Neural crest cell (in vitro differentiated cells): ENCODE measurements around the gene AMOTL1. TPM values are rescaled to one million over a fixed set of nuclear protein-coding genes. Genes with fewer than 3 reads are reported as not detected.

ENCODE experiments used
- DNase-seq: peaks from one replicate; pipeline ENCODE4 v3.0.0; 2021; ENCODE audit warnings: low read depth, mixed read lengths, low spot score
- H3K27ac Mint-ChIP-seq: one replicate; pipeline ENCODE4 v1.8.0; 2021; ENCODE audit warnings: mild to moderate bottlenecking, mixed read lengths; ENCODE audit not compliant: unreplicated experiment
- H3K27me3 Mint-ChIP-seq: 2 replicates; pipeline ENCODE4 v1.8.0; 2021; ENCODE audit warnings: low read depth, mild to moderate bottlenecking, mixed read lengths
- H3K36me3 Mint-ChIP-seq: 2 replicates; pipeline ENCODE4 v1.8.0; 2021; ENCODE audit warnings: low read depth, mild to moderate bottlenecking, mixed read lengths
- H3K4me1 Mint-ChIP-seq: 2 replicates; pipeline ENCODE4 v1.8.0; 2021; ENCODE audit warnings: mixed read lengths
- H3K4me3 Mint-ChIP-seq: one replicate; pipeline ENCODE4 v1.8.0; 2021; ENCODE audit warnings: mild to moderate bottlenecking, mixed read lengths
- H3K9me3 Mint-ChIP-seq: 2 replicates; pipeline ENCODE4 v1.8.0; 2021; ENCODE audit warnings: mixed read lengths
- CTCF ChIP-seq: fragments of 200-600 bp; sonication (generic); conservative IDR thresholded peaks from 2 replicates; pipeline ENCODE4 v1.5.0; 2021; ENCODE audit warnings: antibody characterized with exemption, mild to moderate bottlenecking
- total RNA-seq: library from RNA; stranded (reverse); gene quantifications from 2 replicates; pipeline ENCODE4 v1.2.1, GENCODE V29; 2021

Gene AMOTL1
- total RNA-seq, 1 donor from 2014 or later, result 67.5 TPM

- no peaks in the 10 kb centered on the region for H3K27me3 Mint-ChIP-seq
- H3K4me1 Mint-ChIP-seq, result no peaks in the 10 kb centered on the region
- TF ChIP-seq CTCF, result no peak
- DNase-seq, result no peak
- H3K4me3 Mint-ChIP-seq, result no peak overlapping the region
- H3K27ac Mint-ChIP-seq, result no peak overlapping the region
- peaks cover 12% of the 10 kb centered on the region for H3K9me3 Mint-ChIP-seq
- H3K36me3 Mint-ChIP-seq, result peaks cover 43% of the 10 kb centered on the region
These were observed 127.8 kb downstream of the AMOTL1 start for GRCh38 chr11:94895971-94896370.

DNA sequence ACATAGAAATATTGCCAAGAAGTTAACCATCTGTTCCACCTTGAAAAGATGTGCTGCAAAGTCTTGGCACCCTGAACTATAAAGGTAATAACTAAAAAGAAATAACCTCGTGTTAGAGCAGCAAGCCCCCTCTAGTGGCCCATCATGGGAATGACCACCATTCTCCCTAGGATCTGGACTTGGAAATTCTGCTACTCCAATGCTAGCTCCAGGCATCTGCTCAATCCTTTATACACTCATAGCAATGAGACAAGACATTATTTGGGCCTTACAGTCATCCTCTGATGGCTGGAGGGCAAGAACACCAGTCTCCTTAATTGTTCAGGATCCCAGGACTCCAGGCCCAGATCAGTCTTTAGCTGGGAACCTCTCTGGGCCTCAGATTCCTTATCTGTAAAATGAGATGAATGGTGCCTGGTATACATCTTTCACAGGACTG, 129.2 kb downstream of the AMOTL1 start:
- peak; percentile 39 for DNase-seq
- no peaks in the 10 kb centered on the region for H3K4me1 Mint-ChIP-seq
- H3K4me3 Mint-ChIP-seq, result no peak overlapping the region
- H3K27me3 Mint-ChIP-seq, result no peaks in the 10 kb centered on the region
- H3K9me3 Mint-ChIP-seq, result peaks cover 16% of the 10 kb centered on the region
- H3K27ac Mint-ChIP-seq, result no peak overlapping the region
- peaks cover 47% of the 10 kb centered on the region for H3K36me3 Mint-ChIP-seq
- TF ChIP-seq CTCF, result peak; percentile 85

DNA sequence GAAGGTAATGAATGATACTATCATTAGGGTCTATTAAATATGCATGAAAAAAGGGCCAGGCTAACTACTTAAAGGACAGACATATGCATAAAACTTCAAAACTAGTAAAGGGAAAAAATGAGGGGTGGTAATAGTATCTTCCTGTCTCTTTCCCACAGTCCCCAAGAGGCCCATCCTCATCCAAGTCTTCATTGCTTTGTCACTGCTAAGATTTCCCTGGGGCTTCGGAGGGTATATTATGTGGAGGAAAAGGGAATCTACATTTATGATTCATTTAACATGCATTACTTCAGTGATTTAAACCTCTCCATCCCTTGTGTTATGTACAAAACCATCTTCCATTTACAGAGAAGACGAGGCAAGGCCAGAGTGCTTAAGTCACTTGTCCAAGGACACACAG, 139.1 kb downstream of the AMOTL1 start:
- Mint-ChIP-seq H3K9me3 (peaks cover 9% of the 10 kb centered on the region), H3K27me3 (no peaks in the 10 kb centered on the region), H3K4me1 (peaks cover 4% of the 10 kb centered on the region), H3K27ac (peak overlapping the region; percentile 40), H3K4me3 (no peak overlapping the region), H3K36me3 (peaks cover 47% of the 10 kb centered on the region)
- no peak for DNase-seq
- TF ChIP-seq CTCF, result no peak

- Mint-ChIP-seq H3K4me3 (no peak overlapping the region), H3K27me3 (no peaks in the 10 kb centered on the region), H3K4me1 (peaks cover 4% of the 10 kb centered on the region), H3K9me3 (peaks cover 5% of the 10 kb centered on the region), H3K27ac (no peak overlapping the region), H3K36me3 (peaks cover 30% of the 10 kb centered on the region)
- no peak for TF ChIP-seq CTCF
- DNase-seq, result no peak
These were observed 141.2 kb downstream of the AMOTL1 start for GRCh38 chr11:94909371-94909820.

DNA sequence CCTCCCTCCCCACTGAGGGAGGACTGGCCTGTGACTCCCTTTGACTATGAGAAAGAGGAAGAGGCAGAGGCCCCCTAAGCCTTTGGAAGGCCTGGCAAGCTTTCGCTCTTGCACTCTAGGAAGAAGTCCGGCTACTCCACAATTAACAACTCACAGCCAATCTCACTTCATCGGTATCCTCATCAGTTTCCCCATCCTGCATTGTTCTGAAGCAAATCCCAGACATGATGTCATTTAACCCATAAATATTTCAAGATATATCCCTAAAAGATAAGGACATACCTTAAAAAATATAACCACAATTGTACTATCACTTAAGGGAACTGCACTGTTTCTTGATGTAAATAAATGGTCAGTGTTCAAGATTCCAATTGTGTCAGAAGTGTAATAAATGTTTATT, 142.1 kb downstream of the AMOTL1 start:
- Mint-ChIP-seq H3K36me3 (peaks cover 23% of the 10 kb centered on the region), H3K27me3 (no peaks in the 10 kb centered on the region), H3K9me3 (no peaks in the 10 kb centered on the region), H3K4me3 (no peak overlapping the region), H3K4me1 (peaks cover 4% of the 10 kb centered on the region), H3K27ac (peak overlapping the region; percentile 29)
- no peak for DNase-seq
- no peak for TF ChIP-seq CTCF

GRCh38 chr11:94910779-94911178, 142.6 kb downstream of the AMOTL1 start:
- TF ChIP-seq CTCF, result no peak

More at GRCh38 chr11:94910779-94911178, 142.6 kb downstream of the AMOTL1 start:
- Mint-ChIP-seq H3K4me3 (no peak overlapping the region), H3K27ac (no peak overlapping the region), H3K9me3 (no peaks in the 10 kb centered on the region), H3K36me3 (peaks cover 18% of the 10 kb centered on the region), H3K4me1 (peaks cover 4% of the 10 kb centered on the region), H3K27me3 (no peaks in the 10 kb centered on the region)
- no peak for DNase-seq
